Mesenchymal stem cell (in vitro differentiated cells and primary cell): ENCODE results near the gene ZIC2.

Experiments used
- DNase-seq: peaks from one replicate; pipeline ENCODE4 v3.0.0-alpha.2; 2013
- H2AFZ ChIP-seq: one replicate; pipeline ENCODE4 v1.6.1; 2013; ENCODE audit warnings: low read depth, mild to moderate bottlenecking, control low read depth, inconsistent platforms, low read length, moderate library complexity
- H2AK5ac ChIP-seq: 2 replicates; pipeline ENCODE4 v1.6.1; 2013; ENCODE audit warnings: low read length, moderate library complexity, mild to moderate bottlenecking, inconsistent platforms; ENCODE audit not compliant: severe bottlenecking
- H2BK120ac ChIP-seq: one replicate; pipeline ENCODE4 v1.6.1; 2013; ENCODE audit warnings: low read depth, mild to moderate bottlenecking, inconsistent platforms, low read length, moderate library complexity
- H2BK12ac ChIP-seq, 2 experiments: one replicate each; pipeline ENCODE4 v1.6.1; 2013; ENCODE audit warnings: inconsistent platforms in 2 of 2, low read length in 2 of 2, mild to moderate bottlenecking in 2 of 2, moderate library complexity in 2 of 2, control low read depth in 1 of 2
- H2BK15ac ChIP-seq: one replicate; pipeline ENCODE4 v1.6.1; 2013; ENCODE audit warnings: mild to moderate bottlenecking, low read depth, inconsistent platforms; ENCODE audit not compliant: poor library complexity, severe bottlenecking
- H2BK5ac ChIP-seq: 2 replicates; pipeline ENCODE4 v1.6.1; 2013; ENCODE audit warnings: low read depth, mild to moderate bottlenecking, low read length, control low read depth, inconsistent platforms; ENCODE audit not compliant: poor library complexity, severe bottlenecking
- H3K14ac ChIP-seq, 2 experiments: one replicate each; pipeline ENCODE4 v1.6.1; 2013; ENCODE audit warnings: inconsistent platforms in 2 of 2, low read length in 2 of 2, control low read depth in 1 of 2, mild to moderate bottlenecking in 1 of 2, moderate library complexity in 1 of 2
- H3K18ac ChIP-seq, 2 experiments: one replicate each; pipeline ENCODE4 v1.6.1; 2013; ENCODE audit warnings: inconsistent platforms in 2 of 2, low read length in 2 of 2, control low read depth in 1 of 2, low read depth in 1 of 2, mild to moderate bottlenecking in 1 of 2
- H3K23ac ChIP-seq, 2 experiments: one replicate each; pipeline ENCODE4 v1.6.1; 2013; ENCODE audit warnings: inconsistent platforms in 2 of 2, low read length in 2 of 2, mild to moderate bottlenecking in 2 of 2, moderate library complexity in 2 of 2, control low read depth in 1 of 2
- H3K27ac ChIP-seq: 2 replicates; pipeline ENCODE4 v1.5.1; 2013; ENCODE audit warnings: mild to moderate bottlenecking, moderate library complexity, low read length, control low read depth, inconsistent platforms; ENCODE audit not compliant: poor library complexity, severe bottlenecking
- H3K27me3 ChIP-seq, 2 experiments: 2 replicates each; pipeline versions ENCODE4 v1.6.1 to v1.7.0; 2013; ENCODE audit warnings: low read length in 2 of 2, mild to moderate bottlenecking in 2 of 2, moderate library complexity in 2 of 2, control low read depth in 1 of 2, inconsistent platforms in 1 of 2; ENCODE audit not compliant: control insufficient read depth in 1 of 2, insufficient read depth in 1 of 2
- H3K36me3 ChIP-seq, 2 experiments: 2 replicates each; pipeline versions ENCODE4 v1.6.1 to v1.7.0; 2013; ENCODE audit warnings: low read length in 2 of 2, control low read depth in 1 of 2, inconsistent platforms in 1 of 2, low read depth in 1 of 2, mild to moderate bottlenecking in 1 of 2; ENCODE audit not compliant: insufficient read depth in 2 of 2, control insufficient read depth in 1 of 2
- H3K4ac ChIP-seq, 2 experiments: one replicate each; pipeline ENCODE4 v1.6.1; 2013; ENCODE audit warnings: inconsistent platforms in 2 of 2, low read length in 2 of 2, mild to moderate bottlenecking in 2 of 2, moderate library complexity in 2 of 2, control low read depth in 1 of 2, low read depth in 1 of 2
- H3K4me1 ChIP-seq: 2 replicates; pipeline ENCODE4 v1.6.1; 2013; ENCODE audit warnings: low read depth, low read length, control low read depth; ENCODE audit not compliant: control insufficient read depth, insufficient read depth
- H3K4me2 ChIP-seq: 2 replicates; pipeline ENCODE4 v1.6.1; 2013; ENCODE audit warnings: low read length, mild to moderate bottlenecking, inconsistent platforms; ENCODE audit not compliant: poor library complexity, severe bottlenecking
- H3K4me3 ChIP-seq, 2 experiments: 2 replicates each; pipeline versions ENCODE4 v1.5.1 to v1.7.0; 2013; ENCODE audit warnings: low read length in 2 of 2, mild to moderate bottlenecking in 2 of 2, control low read depth in 1 of 2, low read depth in 1 of 2; ENCODE audit not compliant: insufficient read depth in 1 of 2
- H3K79me1 ChIP-seq: replicated peaks from 2 replicates; pipeline ENCODE4 v1.6.1; 2013; ENCODE audit warnings: mild to moderate bottlenecking, control low read depth, low read length, inconsistent platforms; ENCODE audit not compliant: poor library complexity, severe bottlenecking
- H3K9ac ChIP-seq: 2 replicates; pipeline ENCODE4 v1.7.0; 2013; ENCODE audit warnings: mild to moderate bottlenecking, low read length, moderate library complexity
- H3K9me3 ChIP-seq: 2 replicates; pipeline ENCODE4 v1.7.0; 2013; ENCODE audit warnings: mild to moderate bottlenecking, low read length; ENCODE audit not compliant: control insufficient read depth
- H4K8ac ChIP-seq: one replicate; pipeline ENCODE4 v1.6.1; 2013; ENCODE audit warnings: inconsistent platforms, mild to moderate bottlenecking, low read length, moderate library complexity
- H4K91ac ChIP-seq: one replicate; pipeline ENCODE4 v1.6.1; 2013; ENCODE audit warnings: mild to moderate bottlenecking, low read length, inconsistent platforms
- WGBS: methylation state at CpG from one replicate; pipeline ENCODE4 v1.1.7; 2013; ENCODE audit warnings: mixed read lengths; 5-methylcytosine and 5-hydroxymethylcytosine counted together

ZIC2 gene

DNA sequence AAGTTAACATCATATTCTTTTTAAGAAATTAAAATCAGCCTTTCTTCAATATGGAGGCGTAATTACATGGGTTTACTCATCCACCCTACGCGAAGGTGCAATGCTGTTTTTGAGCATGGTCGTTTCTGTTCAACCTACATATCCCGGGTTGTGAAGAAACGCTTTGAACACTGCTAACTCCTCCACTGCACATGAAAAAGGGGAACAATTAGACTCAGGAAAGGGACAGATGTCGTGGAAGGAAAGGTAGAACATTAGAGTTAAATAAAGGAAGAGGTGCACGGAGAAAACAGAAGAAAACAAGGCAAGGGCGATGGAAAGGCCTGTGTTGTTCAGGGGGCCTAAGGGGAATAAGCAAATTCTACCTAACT lies 14.1 kb upstream of the ZIC2 start:
- Histone ChIP-seq H3K9me3 (peaks cover 4% of the 10 kb centered on the region), H2AK5ac (no peak overlapping the region), H3K4me1 (peaks cover 17% of the 10 kb centered on the region), H4K91ac (no peak overlapping the region), H3K79me1 (peaks cover 8% of the 10 kb centered on the region), H2BK15ac (no peak overlapping the region), H3K36me3 (peaks cover 0 to 10% of the 10 kb centered on the region in 2 experiments), H2AFZ (no peak overlapping the region), H3K4me2 (peak overlapping the region; percentile 91), H3K23ac (no peak overlapping the region), H4K8ac (no peak overlapping the region), H3K9ac (no peak overlapping the region), H3K4ac (no peak overlapping the region), H2BK120ac (no peak overlapping the region), H3K14ac (no peak overlapping the region), H3K4me3 (no peak overlapping the region), H2BK5ac (no peak overlapping the region), H3K27me3 (peaks cover 0 to 87% of the 10 kb centered on the region in 2 experiments), H3K18ac (no peak overlapping the region), H2BK12ac (no peak overlapping the region), H3K27ac (peak overlapping the region; percentile 83)
- WGBS, result 56% methylated on average over 9 of the region's 9 CpGs
- DNase-seq, result no peak

- no peak for DNase-seq
- peaks cover 17% of the 10 kb centered on the region for H3K4me1 ChIP-seq
- peaks cover 4% of the 10 kb centered on the region for H3K9me3 ChIP-seq
- H2AFZ ChIP-seq, result no peak overlapping the region
- H3K4me2 ChIP-seq, result peak overlapping the region; percentile 91
- H3K14ac ChIP-seq, result no peak overlapping the region
- no peak overlapping the region for H4K91ac ChIP-seq
- WGBS, result 6% methylated on average over 41 of the region's 58 CpGs
- no peak overlapping the region for H2BK12ac ChIP-seq
- no peak overlapping the region for H3K9ac ChIP-seq
- no peak overlapping the region for H2BK15ac ChIP-seq
- H3K4ac ChIP-seq, result no peak overlapping the region
- H2BK120ac ChIP-seq, result no peak overlapping the region
- H4K8ac ChIP-seq, result no peak overlapping the region
- peak overlapping the region; percentile 83 for H3K27ac ChIP-seq
- no peak overlapping the region for H3K18ac ChIP-seq
- peak overlapping the region in 1 of 2 experiments; percentile 81 for H3K4me3 ChIP-seq
- H3K23ac ChIP-seq, result no peak overlapping the region
- H3K36me3 ChIP-seq, result peaks cover 0 to 10% of the 10 kb centered on the region in 2 experiments
- H3K79me1 ChIP-seq, result peaks cover 9% of the 10 kb centered on the region
- H2AK5ac ChIP-seq, result no peak overlapping the region
- peaks cover 0 to 87% of the 10 kb centered on the region in 2 experiments for H3K27me3 ChIP-seq
- H2BK5ac ChIP-seq, result peak overlapping the region; percentile 84
These were observed 13.6 kb upstream of the ZIC2 start for GRCh38 chr13:99967869-99968520.

- 2% methylated on average over 74 of the region's 81 CpGs for WGBS
- peak overlapping the region; percentile 23 for H2AK5ac ChIP-seq
- H3K14ac ChIP-seq, result no peak overlapping the region
- peaks cover 9% of the 10 kb centered on the region for H3K79me1 ChIP-seq
- H3K27ac ChIP-seq, result peak overlapping the region; percentile 67
- H4K8ac ChIP-seq, result no peak overlapping the region
- H3K4me2 ChIP-seq, result peak overlapping the region; percentile 91
- peak overlapping the region in 1 of 2 experiments; percentile 81 for H3K4me3 ChIP-seq
- no peak overlapping the region for H2BK12ac ChIP-seq
- H3K36me3 ChIP-seq, result peaks cover 0 to 10% of the 10 kb centered on the region in 2 experiments
- no peak overlapping the region for H3K4ac ChIP-seq
- H2BK120ac ChIP-seq, result no peak overlapping the region
- no peak overlapping the region for H4K91ac ChIP-seq
- DNase-seq, result no peak
- H2BK15ac ChIP-seq, result no peak overlapping the region
- H3K9ac ChIP-seq, result no peak overlapping the region
- H2BK5ac ChIP-seq, result peak overlapping the region; percentile 2
- H3K18ac ChIP-seq, result no peak overlapping the region
- H3K27me3 ChIP-seq, result peaks cover 0 to 87% of the 10 kb centered on the region in 2 experiments
- H3K23ac ChIP-seq, result peak overlapping the region in 1 of 2 experiments; percentile 95
- no peak overlapping the region for H2AFZ ChIP-seq
- peaks cover 4% of the 10 kb centered on the region for H3K9me3 ChIP-seq
- H3K4me1 ChIP-seq, result peaks cover 17% of the 10 kb centered on the region
These were observed 12.8 kb upstream of the ZIC2 start for GRCh38 chr13:99968521-99969452.

GRCh38 chr13:99969453-99969918 lies 12.1 kb upstream of the ZIC2 start:
- H2BK12ac ChIP-seq, result no peak overlapping the region
- peaks cover 0 to 10% of the 10 kb centered on the region in 2 experiments for H3K36me3 ChIP-seq
- H3K4ac ChIP-seq, result no peak overlapping the region
- H3K27ac ChIP-seq, result peak overlapping the region; percentile 82
- H4K91ac ChIP-seq, result no peak overlapping the region
- H3K4me3 ChIP-seq, result peak overlapping the region in 1 of 2 experiments; percentile 81
- H3K4me2 ChIP-seq, result peak overlapping the region; percentile 91
- H2AFZ ChIP-seq, result no peak overlapping the region
- H3K23ac ChIP-seq, result no peak overlapping the region
- no peak for DNase-seq
- peaks cover 8% of the 10 kb centered on the region for H3K79me1 ChIP-seq
- H2BK5ac ChIP-seq, result no peak overlapping the region
- H3K14ac ChIP-seq, result no peak overlapping the region
- no peak overlapping the region for H2BK120ac ChIP-seq
- peaks cover 0 to 87% of the 10 kb centered on the region in 2 experiments for H3K27me3 ChIP-seq
- H2BK15ac ChIP-seq, result no peak overlapping the region
- H4K8ac ChIP-seq, result no peak overlapping the region
- WGBS, result 3% methylated on average over 42 of the region's 52 CpGs
- H2AK5ac ChIP-seq, result no peak overlapping the region
- H3K18ac ChIP-seq, result no peak overlapping the region
- peaks cover 4% of the 10 kb centered on the region for H3K9me3 ChIP-seq
- peaks cover 17% of the 10 kb centered on the region for H3K4me1 ChIP-seq
- H3K9ac ChIP-seq, result no peak overlapping the region
